SK-N-SH (cell line): ENCODE data around the gene TRPM6. TPM values are rescaled to one million over a fixed set of nuclear protein-coding genes. Genes with fewer than 3 reads are reported as not detected.

Source experiments
- CTCF ChIA-PET: fragments of 300-600, 350-600 bp; formaldehyde crosslinking; extraction: SDS; loops from one replicate; lab custom pipeline; 2021; lab: Yijun Ruan, JAX
- POLR2A ChIA-PET: fragments of 350-600 bp; sonication (Branson Sonifier 250); formaldehyde crosslinking; extraction: SDS; loops from one replicate; lab custom pipeline; 2020; ENCODE audit warnings: antibody characterized with exemption, inconsistent platforms; lab: Yijun Ruan, JAX
- DNase-seq: peaks from one replicate; pipeline ENCODE4 v3.0.0; 2012
- H2AFZ ChIP-seq: fragments of 200-600 bp; sonication (generic); 2 replicates; pipeline ENCODE4 v1.8.1; 2016; ENCODE audit warnings: antibody characterized with exemption, mild to moderate bottlenecking, low read depth
- H3F3A ChIP-seq: fragments of 200-600 bp; sonication (generic); replicated peaks from 2 replicates; pipeline ENCODE3; 2016; ENCODE audit warnings: antibody characterized with exemption, mild to moderate bottlenecking; ENCODE audit not compliant: insufficient read depth
- H3K27ac ChIP-seq, 2 experiments: fragments of 200-500 bp in 1 of 2; fragments of 200-600 bp in 1 of 2; sonication (Bioruptor generic) in 1 of 2; sonication (generic), shearing (Covaris generic) in 1 of 2; 2 replicates each; pipeline versions ENCODE4 v1.5.1 to v1.6.1; 2014 to 2016; ENCODE audit warnings: low read depth in 2 of 2, inconsistent platforms in 1 of 2, low read length in 1 of 2, mild to moderate bottlenecking in 1 of 2, mixed read lengths in 1 of 2
- H3K27me3 ChIP-seq: fragments of 200-600 bp; sonication (generic), shearing (Covaris generic); 2 replicates; pipeline ENCODE4 v1.6.1; 2016; ENCODE audit warnings: mixed run types; ENCODE audit not compliant: insufficient read depth
- H3K36me3 ChIP-seq, 2 experiments: fragments of 200-500 bp in 1 of 2; fragments of 200-600 bp in 1 of 2; sonication (Bioruptor generic) in 1 of 2; sonication (generic) in 1 of 2; replicated peaks in 1 of 2; 2 replicates each; pipeline versions ENCODE3 to v1.5.1; 2014 to 2016; ENCODE audit warnings: low read length in 1 of 2, mild to moderate bottlenecking in 1 of 2; ENCODE audit not compliant: insufficient read depth in 2 of 2, control insufficient read depth in 1 of 2
- H3K4me1 ChIP-seq, 2 experiments: fragments of 200-500 bp in 1 of 2; fragments of 200-600 bp in 1 of 2; sonication (Bioruptor generic) in 1 of 2; sonication (generic), shearing (Covaris generic) in 1 of 2; 2 replicates each; pipeline versions ENCODE4 v1.5.1 to v1.6.1; 2014 to 2016; ENCODE audit warnings: low read depth in 1 of 2, low read length in 1 of 2, mixed run types in 1 of 2; ENCODE audit not compliant: insufficient read depth in 2 of 2, control insufficient read depth in 1 of 2
- H3K4me2 ChIP-seq: fragments of 200-600 bp; sonication (generic), shearing (Covaris generic); 2 replicates; pipeline ENCODE4 v1.6.1; 2017; ENCODE audit warnings: mixed run types
- H3K4me3 ChIP-seq, 2 experiments: fragments of 200-500 bp in 1 of 2; fragments of 200-600 bp in 1 of 2; sonication (Bioruptor generic) in 1 of 2; sonication (generic), shearing (Covaris generic) in 1 of 2; 2 replicates each; pipeline versions ENCODE4 v1.5.1 to v1.8.1; 2014 to 2016; ENCODE audit warnings: low read depth in 2 of 2, inconsistent platforms in 1 of 2, low read length in 1 of 2, mild to moderate bottlenecking in 1 of 2, mixed read lengths in 1 of 2, moderate library complexity in 1 of 2
- H3K79me2 ChIP-seq: fragments of 200-600 bp; sonication (generic); 2 replicates; pipeline ENCODE4 v1.8.1; 2017; ENCODE audit warnings: mild to moderate bottlenecking; ENCODE audit not compliant: insufficient read depth
- H3K9ac ChIP-seq: fragments of 200-600 bp; sonication (generic); 2 replicates; pipeline ENCODE4 v1.6.1; 2017; ENCODE audit warnings: mixed run types
- H3K9me2 ChIP-seq: fragments of 200-600 bp; sonication (generic); 2 replicates; pipeline ENCODE4 v1.6.1; 2017; ENCODE audit warnings: mixed run types
- H3K9me3 ChIP-seq: fragments of 200-600 bp; sonication (generic); 2 replicates; pipeline ENCODE4 v1.6.1; 2017; ENCODE audit warnings: mixed run types, mild to moderate bottlenecking, moderate library complexity
- H4K20me1 ChIP-seq: fragments of 200-600 bp; sonication (generic); 2 replicates; pipeline ENCODE4 v1.6.1; 2017; ENCODE audit warnings: mild to moderate bottlenecking, mixed run types; ENCODE audit not compliant: insufficient read depth
- EP300 ChIP-seq, 2 experiments: IDR thresholded peaks; 2 replicates each; pipeline versions ENCODE4 v1.4.0 to v1.6.1; 2012; ENCODE audit warnings: borderline replicate concordance in 1 of 2, low read depth in 1 of 2, low read length in 1 of 2
- GABPA ChIP-seq: IDR thresholded peaks from 2 replicates; pipeline ENCODE4 v1.4.0; 2012; ENCODE audit warnings: low read depth, mild to moderate bottlenecking
- GATA2 ChIP-seq: sonication (generic); formaldehyde crosslinking; IDR thresholded peaks from 2 replicates; pipeline ENCODE4 v1.5.0; 2020; ENCODE audit warnings: mild to moderate bottlenecking, missing genetic modification reagents
- JUND ChIP-seq: IDR thresholded peaks from 2 replicates; pipeline ENCODE4 v1.4.0; 2012
- RAD21 ChIP-seq: IDR thresholded peaks from 2 replicates; pipeline ENCODE4 v1.6.1; 2012; ENCODE audit warnings: mild to moderate bottlenecking, low read length
- RCOR1 ChIP-seq: fragments of 150-350 bp; IDR thresholded peaks from 2 replicates; pipeline ENCODE4 v1.6.1; 2017; ENCODE audit warnings: antibody characterized with exemption, low read length
- RFX5 ChIP-seq: IDR thresholded peaks from 2 replicates; pipeline ENCODE4 v1.6.1; 2012; ENCODE audit warnings: mild to moderate bottlenecking, improper control_type of control experiment, low read length
- RXRA ChIP-seq: IDR thresholded peaks from 2 replicates; pipeline ENCODE4 v1.4.0; 2012; ENCODE audit warnings: low read depth, mild to moderate bottlenecking, borderline replicate concordance
- SMC3 ChIP-seq: IDR thresholded peaks from 2 replicates; pipeline ENCODE4 v1.6.1; 2012; ENCODE audit warnings: low read depth, low read length, improper control_type of control experiment
- TAF1 ChIP-seq: IDR thresholded peaks from 2 replicates; pipeline ENCODE4 v1.6.1; 2012; ENCODE audit warnings: low read depth, mild to moderate bottlenecking, low read length, moderate library complexity, borderline replicate concordance
- TCF12 ChIP-seq: IDR thresholded peaks from 2 replicates; pipeline ENCODE4 v1.4.0; 2012
- TEAD4 ChIP-seq: IDR thresholded peaks from 2 replicates; pipeline ENCODE4 v1.4.0; 2012; ENCODE audit warnings: mild to moderate bottlenecking, borderline replicate concordance; ENCODE audit not compliant: insufficient read depth
- YY1 ChIP-seq: IDR thresholded peaks from 2 replicates; pipeline ENCODE4 v1.4.0; 2012; ENCODE audit warnings: low read depth, mild to moderate bottlenecking
- WGBS: methylation state at CpG from one replicate; pipeline ENCODE4 v1.1.6; 2017; ENCODE audit warnings: low lambda C conversion rate; 5-methylcytosine and 5-hydroxymethylcytosine counted together
- polyA plus RNA-seq, 3 experiments: library from polyadenylated mRNA; depleted of rRNA; stranded (reverse); fragments of >200 nt; gene quantifications; 2 replicates each; pipeline ENCODE4 v1.2.3, GENCODE V29; 2012
- TF ChIP-seq, protein P1 (sequence below): IDR thresholded peaks from 2 replicates; pipeline ENCODE4 v1.4.0; 2012; ENCODE audit warnings: low read depth
- TF ChIP-seq, protein P2 (sequence below): fragments of 150-350 bp; IDR thresholded peaks from 2 replicates; pipeline ENCODE4 v1.6.1; 2016; ENCODE audit warnings: mild to moderate bottlenecking, low read depth, low read length
- TF ChIP-seq, protein P3 (sequence below): IDR thresholded peaks from 2 replicates; pipeline ENCODE4; 2012

Gene TRPM6
- polyA plus RNA-seq, 1 of the 3 experiments (the other 2 are of a cell fraction): 0.03 TPM

DNA sequence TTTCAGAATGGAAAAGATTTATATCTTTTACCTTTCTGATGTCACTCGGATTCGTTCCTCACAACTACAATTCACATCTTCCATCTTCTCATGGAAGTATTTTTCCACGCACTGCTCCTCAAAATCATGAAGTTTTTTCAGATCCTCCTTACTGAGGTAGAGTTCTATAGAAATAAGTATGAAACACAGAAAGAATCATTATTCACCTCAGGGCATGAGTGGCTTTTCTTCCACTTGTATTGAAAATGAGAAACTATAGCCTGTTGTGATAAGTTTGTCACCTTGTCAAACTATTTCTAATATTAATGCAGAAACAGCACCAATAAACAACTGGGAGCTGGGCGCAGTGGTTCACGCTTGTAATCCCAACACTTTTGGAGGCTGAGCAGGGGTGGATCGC lies 116.0 kb downstream of the TRPM6 start:
- DNase-seq: no peak
- no peak overlapping the region for H3K4me3 ChIP-seq
- H3K4me1 ChIP-seq: no peaks in the 10 kb centered on the region; a peak in 1 of 4 replicates
- no peak overlapping the region for H2AFZ ChIP-seq
- TF ChIP-seq RCOR1 (no peak), JUND (no peak), TCF12 (no peak), TAF1 (no peak), GABPA (no peak), GATA2 (no peak), EP300 (IDR thresholded peaks at IDR 0.05; ENCODE audit: borderline replicate concordance in 1 of 2, low read depth in 1 of 2, low read length in 1 of 2) (no peak), TEAD4 (no peak), RXRA (no peak)
- TF ChIP-seq, protein P1, sequence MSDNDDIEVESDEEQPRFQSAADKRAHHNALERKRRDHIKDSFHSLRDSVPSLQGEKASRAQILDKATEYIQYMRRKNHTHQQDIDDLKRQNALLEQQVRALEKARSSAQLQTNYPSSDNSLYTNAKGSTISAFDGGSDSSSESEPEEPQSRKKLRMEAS: no peak
- no peaks in the 10 kb centered on the region for H3K9me3 ChIP-seq
- POLR2A ChIA-PET: no interaction called here
- no peak overlapping the region for H3K9ac ChIP-seq
- no peak overlapping the region for H3K27ac ChIP-seq
- H3K36me3 ChIP-seq: no peaks in the 10 kb centered on the region
- peaks cover 10% of the 10 kb centered on the region; the same call in 1 of the 2 replicates for H3K27me3 ChIP-seq
- H3K79me2 ChIP-seq: no peaks in the 10 kb centered on the region
- 54% methylated on average over 6 of the region's 6 CpGs for WGBS
- H3F3A ChIP-seq: no peaks in the 10 kb centered on the region
- H3K9me2 ChIP-seq: no peaks in the 10 kb centered on the region
- CTCF ChIA-PET: interaction anchor here (1.4 to 10.3 kb wide), 5 partner anchors 12 to 304 kb away, joined by 3 to 159 read pairs (median 10); partner anchors contain the start of gene C9orf40
- no peaks in the 10 kb centered on the region for H4K20me1 ChIP-seq
- no peak overlapping the region for H3K4me2 ChIP-seq

DNA sequence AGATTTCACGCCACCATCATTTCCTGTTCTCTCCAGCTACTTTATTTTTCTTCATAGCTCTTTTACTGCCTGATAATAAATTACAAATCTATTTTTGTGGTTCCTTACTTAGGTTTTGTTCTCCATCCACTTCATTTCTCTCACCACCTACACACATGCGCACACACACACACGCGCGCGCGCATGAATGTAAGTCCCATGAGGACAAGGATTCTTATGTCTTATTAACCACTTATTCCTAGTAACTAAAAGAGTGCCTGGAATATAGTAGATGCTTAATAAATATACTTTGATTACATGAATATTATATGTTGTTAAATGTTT lies 116.5 kb downstream of the TRPM6 start:
- H3K9me2 ChIP-seq: no peaks in the 10 kb centered on the region
- 84% methylated on average over 7 of the region's 7 CpGs for WGBS
- peak overlapping the region in 1 of 2 experiments; percentile 39; a peak in 1 of 4 replicates for H3K4me3 ChIP-seq
- no peak for DNase-seq
- POLR2A ChIA-PET: no interaction called here
- H3K9ac ChIP-seq: no peak overlapping the region
- H3K4me2 ChIP-seq: no peak overlapping the region
- H3K4me1 ChIP-seq: no peaks in the 10 kb centered on the region; a peak in 1 of 4 replicates
- H3K27me3 ChIP-seq: peaks cover 10% of the 10 kb centered on the region; the same call in 1 of the 2 replicates
- H3K79me2 ChIP-seq: no peaks in the 10 kb centered on the region
- no peaks in the 10 kb centered on the region for H3K9me3 ChIP-seq
- TF ChIP-seq, protein P2, sequence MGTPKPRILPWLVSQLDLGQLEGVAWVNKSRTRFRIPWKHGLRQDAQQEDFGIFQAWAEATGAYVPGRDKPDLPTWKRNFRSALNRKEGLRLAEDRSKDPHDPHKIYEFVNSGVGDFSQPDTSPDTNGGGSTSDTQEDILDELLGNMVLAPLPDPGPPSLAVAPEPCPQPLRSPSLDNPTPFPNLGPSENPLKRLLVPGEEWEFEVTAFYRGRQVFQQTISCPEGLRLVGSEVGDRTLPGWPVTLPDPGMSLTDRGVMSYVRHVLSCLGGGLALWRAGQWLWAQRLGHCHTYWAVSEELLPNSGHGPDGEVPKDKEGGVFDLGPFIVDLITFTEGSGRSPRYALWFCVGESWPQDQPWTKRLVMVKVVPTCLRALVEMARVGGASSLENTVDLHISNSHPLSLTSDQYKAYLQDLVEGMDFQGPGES: no peak
- TF ChIP-seq RCOR1 (no peak), TAF1 (no peak), RAD21 (no peak), RXRA (no peak), TCF12 (no peak), SMC3 (no peak), RFX5 (no peak), YY1 (no peak)
- TF ChIP-seq, protein P3, sequence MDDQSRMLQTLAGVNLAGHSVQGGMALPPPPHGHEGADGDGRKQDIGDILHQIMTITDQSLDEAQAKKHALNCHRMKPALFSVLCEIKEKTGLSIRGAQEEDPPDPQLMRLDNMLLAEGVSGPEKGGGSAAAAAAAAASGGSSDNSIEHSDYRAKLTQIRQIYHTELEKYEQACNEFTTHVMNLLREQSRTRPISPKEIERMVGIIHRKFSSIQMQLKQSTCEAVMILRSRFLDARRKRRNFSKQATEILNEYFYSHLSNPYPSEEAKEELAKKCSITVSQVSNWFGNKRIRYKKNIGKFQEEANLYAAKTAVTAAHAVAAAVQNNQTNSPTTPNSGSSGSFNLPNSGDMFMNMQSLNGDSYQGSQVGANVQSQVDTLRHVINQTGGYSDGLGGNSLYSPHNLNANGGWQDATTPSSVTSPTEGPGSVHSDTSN: no peak
- H3F3A ChIP-seq: no peaks in the 10 kb centered on the region
- H3K36me3 ChIP-seq: no peaks in the 10 kb centered on the region
- CTCF ChIA-PET: interaction anchor here (0.5 to 10.3 kb wide), 7 partner anchors 9 to 305 kb away, joined by 3 to 159 read pairs (median 5); partner anchors contain the start of gene C9orf40
- no peak overlapping the region for H3K27ac ChIP-seq
- peak overlapping the region; percentile 53; the same call in 1 of the 2 replicates for H2AFZ ChIP-seq
- H4K20me1 ChIP-seq: no peaks in the 10 kb centered on the region
